ENCODE data around the gene MAPK10.

MAPK10 gene

GRCh38 chr4:86329431-86329830, 30.4 kb downstream of the MAPK10 start:
- TF ChIP-seq SIN3A (IDR thresholded peaks at IDR 0.05; ENCODE audit: borderline replicate concordance, insufficient read depth, low read length) (no peak), POLR2AphosphoS5 (IDR thresholded peaks at IDR 0.05; ENCODE audit: low read depth, low read length) (no peak), TAF1 (IDR thresholded peaks at IDR 0.05; ENCODE audit: borderline replicate concordance, insufficient read depth, low read length) (no peak), FOXP2 (optimal IDR thresholded peaks at IDR 0.05; ENCODE audit: borderline replicate concordance, extremely low read depth, extremely low read length, insufficient read depth) (no peak), REST (IDR thresholded peaks at IDR 0.05; ENCODE audit: insufficient read depth in 1 of 2, low read depth in 2 of 2, low read length in 2 of 2) (no peak)

GRCh38 chr4:86326400-86326799, 33.5 kb downstream of the MAPK10 start:
- TF ChIP-seq TAF1 (IDR thresholded peaks at IDR 0.05; ENCODE audit: borderline replicate concordance, insufficient read depth, low read length) (no peak), REST (IDR thresholded peaks at IDR 0.05; ENCODE audit: insufficient read depth in 1 of 2, low read depth in 2 of 2, low read length in 2 of 2) (no peak), SIN3A (IDR thresholded peaks at IDR 0.05; ENCODE audit: borderline replicate concordance, insufficient read depth, low read length) (no peak), POLR2AphosphoS5 (IDR thresholded peaks at IDR 0.05; ENCODE audit: low read depth, low read length) (no peak), FOXP2 (optimal IDR thresholded peaks at IDR 0.05; ENCODE audit: borderline replicate concordance, extremely low read depth, extremely low read length, insufficient read depth) (no peak)

- no peak for TF ChIP-seq SIN3A (IDR thresholded peaks at IDR 0.05; ENCODE audit: borderline replicate concordance, insufficient read depth, low read length)
- no peak for TF ChIP-seq TAF1 (IDR thresholded peaks at IDR 0.05; ENCODE audit: borderline replicate concordance, insufficient read depth, low read length)
- peak in 1 of 2 experiments; percentile 74; a peak in 2 of 4 replicates for TF ChIP-seq REST (IDR thresholded peaks at IDR 0.05; ENCODE audit: insufficient read depth in 1 of 2, low read depth in 2 of 2, low read length in 2 of 2)
These were observed 40.5 kb downstream of the MAPK10 start for GRCh38 chr4:86319390-86319789.

GRCh38 chr4:86315579-86315978, 44.3 kb downstream of the MAPK10 start:
- no peak for TF ChIP-seq SIN3A (IDR thresholded peaks at IDR 0.05; ENCODE audit: borderline replicate concordance, insufficient read depth, low read length)
- TF ChIP-seq FOXP2 (optimal IDR thresholded peaks at IDR 0.05; ENCODE audit: borderline replicate concordance, extremely low read depth, extremely low read length, insufficient read depth), result no peak
- TF ChIP-seq REST (IDR thresholded peaks at IDR 0.05; ENCODE audit: insufficient read depth in 1 of 2, low read depth in 2 of 2, low read length in 2 of 2), result no peak
- TF ChIP-seq POLR2AphosphoS5 (IDR thresholded peaks at IDR 0.05; ENCODE audit: low read depth, low read length), result no peak
- no peak for TF ChIP-seq TAF1 (IDR thresholded peaks at IDR 0.05; ENCODE audit: borderline replicate concordance, insufficient read depth, low read length)

- TF ChIP-seq POLR2AphosphoS5 (IDR thresholded peaks at IDR 0.05; ENCODE audit: low read depth, low read length), result no peak
- no peak for TF ChIP-seq SIN3A (IDR thresholded peaks at IDR 0.05; ENCODE audit: borderline replicate concordance, insufficient read depth, low read length)
- no peak for TF ChIP-seq FOXP2 (optimal IDR thresholded peaks at IDR 0.05; ENCODE audit: borderline replicate concordance, extremely low read depth, extremely low read length, insufficient read depth)
- TF ChIP-seq TAF1 (IDR thresholded peaks at IDR 0.05; ENCODE audit: borderline replicate concordance, insufficient read depth, low read length), result no peak
- TF ChIP-seq REST (IDR thresholded peaks at IDR 0.05; ENCODE audit: insufficient read depth in 1 of 2, low read depth in 2 of 2, low read length in 2 of 2), result no peak
These were observed 46.2 kb downstream of the MAPK10 start for GRCh38 chr4:86313656-86314055.

Measured in PFSK-1 (cell line).